DMS79 treated with DMSO at 0.1 percent for 48 hours (cell line): ENCODE data around the gene VPS9D1.

Experiments
- DNase-seq: peaks from one replicate; lab custom pipeline; 2025; lab: John Stamatoyannopoulos, UW

Gene VPS9D1

DNA sequence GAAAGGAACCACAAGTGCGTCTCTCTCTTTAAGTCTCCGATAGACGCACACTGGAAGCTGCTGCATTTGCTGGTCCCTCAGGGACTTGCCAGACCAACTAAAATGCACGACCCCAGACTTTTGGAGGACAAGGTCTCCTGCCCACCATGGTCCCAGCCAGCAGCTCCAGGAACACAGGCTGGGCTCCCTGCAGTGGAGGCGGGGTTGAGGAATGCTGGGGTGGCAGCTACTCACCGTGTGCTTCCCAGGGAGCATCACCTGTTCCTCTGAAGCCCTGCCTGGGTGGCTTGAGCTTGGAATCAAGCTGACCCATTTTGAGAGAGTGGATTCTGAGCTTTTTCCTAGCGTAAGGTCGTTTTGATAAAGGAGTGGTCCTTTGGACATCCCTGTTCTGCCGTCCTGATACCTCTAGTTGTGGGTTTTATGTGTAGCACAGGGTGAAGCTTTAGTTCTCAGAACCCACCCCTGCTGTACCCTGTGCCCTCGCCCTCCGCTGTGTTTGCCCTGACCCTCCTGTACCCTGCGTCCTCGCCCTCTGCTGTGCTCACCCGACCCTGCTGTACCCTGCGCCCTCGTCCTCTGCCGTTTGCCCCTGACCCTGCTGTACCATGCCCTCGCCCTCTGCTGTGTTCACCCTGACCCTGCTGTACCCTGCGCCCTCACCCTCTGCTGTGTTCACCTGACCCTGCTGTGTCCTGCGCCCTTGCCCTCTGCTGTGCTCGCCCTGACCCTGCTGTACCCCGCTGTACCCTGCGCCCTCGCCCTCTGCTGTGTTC lies 11.6 kb upstream of the VPS9D1 start:
- DNase-seq = no peak

DNA sequence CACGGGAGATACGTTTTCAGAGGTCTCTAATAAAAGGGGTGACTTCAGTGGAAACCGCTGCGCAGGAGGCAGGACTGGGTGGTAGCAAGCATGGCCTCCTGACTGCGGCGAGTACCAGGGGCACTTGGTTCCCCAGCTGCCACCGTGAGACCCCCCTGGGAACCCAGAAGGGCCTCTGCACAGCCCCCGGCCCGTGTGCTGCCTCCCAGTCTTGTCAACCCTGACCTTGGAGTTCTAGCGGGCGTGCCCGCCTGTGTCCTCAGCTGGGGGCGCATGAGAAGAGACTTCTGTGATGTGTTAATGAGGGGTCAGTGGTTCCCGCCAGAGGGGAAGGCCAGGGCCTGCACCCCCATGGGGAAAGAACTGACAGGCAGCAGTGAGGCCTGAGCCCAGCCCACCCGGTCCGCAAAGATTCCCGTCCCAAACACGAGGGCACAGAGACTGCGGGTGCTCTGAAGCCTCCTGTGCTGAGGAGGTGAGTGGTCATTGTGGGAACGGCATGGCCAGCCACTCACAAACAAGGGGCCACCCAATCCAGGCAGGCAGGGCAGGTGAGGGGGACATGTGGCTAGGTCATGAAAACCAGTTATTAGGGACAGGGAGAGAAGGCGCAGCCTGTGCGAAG lies 10.0 kb upstream of the VPS9D1 start:
- DNase-seq = no peak

DNA sequence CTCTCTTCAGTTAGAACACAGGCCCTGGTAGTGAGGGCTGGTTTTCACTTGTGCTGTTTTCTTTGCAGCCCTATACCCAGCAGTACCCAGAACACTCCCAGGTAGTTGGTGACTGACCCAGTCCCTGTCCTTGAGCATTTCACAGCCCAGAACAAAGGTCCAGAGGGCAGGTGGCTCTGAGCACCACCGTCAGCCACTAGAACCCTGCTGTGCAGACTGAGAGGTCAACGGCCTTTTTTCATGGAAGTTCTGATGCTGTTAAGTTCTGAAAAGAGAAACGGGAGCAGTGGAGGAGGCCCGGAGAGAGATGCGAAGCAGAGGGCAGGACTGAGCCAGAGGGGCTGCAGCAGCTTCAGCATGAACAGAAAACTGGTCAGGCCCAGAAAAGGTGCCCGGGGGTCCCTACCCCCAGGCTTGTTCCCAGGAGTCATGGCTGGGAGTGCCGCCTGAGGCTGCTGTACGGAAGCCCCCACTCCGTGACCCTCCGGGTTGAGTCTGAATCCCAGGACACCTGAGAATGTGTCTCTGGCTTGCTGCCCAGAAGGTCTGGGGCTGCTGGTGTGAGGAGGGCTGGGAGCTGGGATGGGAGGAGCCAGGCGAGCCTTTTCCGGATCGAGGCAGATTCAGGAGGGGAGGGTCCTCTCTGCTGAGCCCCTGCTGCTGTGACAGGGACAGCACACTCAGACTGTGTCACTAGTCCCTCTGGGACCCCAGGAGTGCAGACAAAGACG lies 9.3 kb upstream of the VPS9D1 start:
- DNase-seq = no peak

DNA sequence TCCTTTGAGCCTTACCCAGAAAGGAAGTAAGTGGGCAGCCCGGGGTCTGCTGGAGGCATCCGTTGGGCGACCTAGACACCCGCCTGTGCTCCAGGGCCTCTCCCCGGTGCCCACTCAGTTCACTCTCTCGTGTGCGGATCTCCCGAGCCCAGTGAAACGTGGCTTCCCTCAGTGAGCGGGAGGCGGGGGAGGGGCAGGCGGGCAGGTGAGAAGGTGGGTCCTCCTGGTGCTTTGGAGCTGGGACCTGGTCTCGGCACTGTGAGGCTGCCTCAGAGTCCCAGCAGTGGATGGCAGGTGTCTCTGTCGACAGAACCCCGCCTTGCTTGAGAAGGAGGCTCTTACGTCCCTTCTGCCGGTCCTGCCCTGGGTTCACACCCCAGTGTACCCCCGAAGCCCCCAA lies 8.6 kb upstream of the VPS9D1 start:
- DNase-seq = no peak

DNA sequence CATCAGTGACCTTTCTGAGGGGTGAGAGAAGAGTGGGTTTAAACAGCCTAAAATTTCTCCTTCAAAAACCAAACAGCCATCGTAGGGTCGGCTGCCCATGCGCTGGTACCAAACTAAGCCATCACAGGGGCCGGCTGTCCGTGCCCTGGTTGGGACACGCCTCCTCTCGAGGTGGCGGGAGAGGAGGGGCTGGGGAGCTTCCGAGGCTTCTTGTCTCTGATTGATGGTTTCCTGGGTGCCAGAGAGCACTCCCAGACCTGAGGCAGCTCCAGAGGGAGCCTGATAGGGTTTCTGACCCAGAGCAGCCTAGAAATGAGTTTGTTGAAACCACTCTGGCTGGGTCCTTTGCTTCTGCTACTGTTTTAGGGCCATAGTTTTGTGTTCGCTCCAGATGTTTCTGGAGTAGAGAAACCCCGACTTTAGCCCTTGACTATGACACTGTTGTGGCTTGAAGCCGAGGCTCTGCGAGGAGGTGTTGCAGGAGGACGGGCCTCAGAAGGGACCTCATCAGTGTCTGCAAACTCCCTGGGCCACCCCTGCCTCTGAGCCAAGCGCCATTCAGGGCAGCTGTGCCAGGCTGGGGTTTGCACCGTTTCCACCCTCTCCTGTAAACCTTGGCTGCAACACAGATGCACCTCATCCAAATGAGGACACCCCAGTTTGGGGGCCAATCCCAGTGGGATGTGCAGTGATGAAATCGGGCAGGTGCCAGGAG lies 6.9 kb upstream of the VPS9D1 start:
- DNase-seq = no peak

DNA sequence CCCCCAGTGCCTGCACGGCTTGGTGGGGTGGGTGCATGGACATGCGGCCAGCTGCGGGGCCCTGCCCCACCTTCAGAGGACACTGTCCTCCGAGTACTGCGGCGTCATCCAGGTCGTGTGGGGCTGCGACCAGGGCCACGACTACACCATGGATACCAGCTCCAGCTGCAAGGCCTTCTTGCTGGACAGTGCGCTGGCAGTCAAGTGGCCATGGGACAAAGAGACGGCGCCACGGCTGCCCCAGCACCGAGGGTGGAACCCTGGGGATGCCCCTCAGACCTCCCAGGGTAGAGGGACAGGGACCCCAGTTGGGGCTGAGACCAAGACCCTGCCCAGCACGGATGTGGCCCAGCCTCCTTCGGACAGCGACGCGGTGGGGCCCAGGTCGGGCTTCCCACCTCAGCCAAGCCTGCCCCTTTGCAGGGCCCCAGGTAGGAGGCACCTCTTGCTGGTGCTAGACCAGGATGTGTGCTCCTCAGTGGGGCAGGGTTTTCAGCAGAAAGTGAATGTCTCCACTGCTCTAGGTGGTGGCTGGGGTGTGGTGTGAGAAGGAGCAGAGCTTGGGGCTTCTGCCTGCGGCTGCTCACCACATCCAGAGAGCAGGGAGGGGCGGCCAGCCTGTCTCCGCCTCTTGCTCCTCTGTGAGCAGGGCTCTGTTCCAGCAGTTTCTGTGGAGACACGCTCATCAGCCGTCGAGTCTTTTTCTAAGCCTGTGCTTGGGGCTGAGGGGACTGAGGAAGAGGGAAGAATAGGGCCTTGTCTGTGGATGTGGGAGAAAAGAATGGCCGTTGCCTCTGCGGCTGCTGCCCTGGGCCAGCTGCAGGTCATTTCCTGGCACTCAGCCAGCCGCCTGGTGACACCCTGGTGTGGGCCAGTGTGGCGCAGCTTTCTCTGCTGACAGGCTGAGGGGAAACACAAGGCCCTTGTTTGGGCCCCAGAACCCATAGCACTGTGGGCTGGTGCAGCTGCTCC lies 2.9 kb upstream of the VPS9D1 start:
- no peak for DNase-seq

DNA sequence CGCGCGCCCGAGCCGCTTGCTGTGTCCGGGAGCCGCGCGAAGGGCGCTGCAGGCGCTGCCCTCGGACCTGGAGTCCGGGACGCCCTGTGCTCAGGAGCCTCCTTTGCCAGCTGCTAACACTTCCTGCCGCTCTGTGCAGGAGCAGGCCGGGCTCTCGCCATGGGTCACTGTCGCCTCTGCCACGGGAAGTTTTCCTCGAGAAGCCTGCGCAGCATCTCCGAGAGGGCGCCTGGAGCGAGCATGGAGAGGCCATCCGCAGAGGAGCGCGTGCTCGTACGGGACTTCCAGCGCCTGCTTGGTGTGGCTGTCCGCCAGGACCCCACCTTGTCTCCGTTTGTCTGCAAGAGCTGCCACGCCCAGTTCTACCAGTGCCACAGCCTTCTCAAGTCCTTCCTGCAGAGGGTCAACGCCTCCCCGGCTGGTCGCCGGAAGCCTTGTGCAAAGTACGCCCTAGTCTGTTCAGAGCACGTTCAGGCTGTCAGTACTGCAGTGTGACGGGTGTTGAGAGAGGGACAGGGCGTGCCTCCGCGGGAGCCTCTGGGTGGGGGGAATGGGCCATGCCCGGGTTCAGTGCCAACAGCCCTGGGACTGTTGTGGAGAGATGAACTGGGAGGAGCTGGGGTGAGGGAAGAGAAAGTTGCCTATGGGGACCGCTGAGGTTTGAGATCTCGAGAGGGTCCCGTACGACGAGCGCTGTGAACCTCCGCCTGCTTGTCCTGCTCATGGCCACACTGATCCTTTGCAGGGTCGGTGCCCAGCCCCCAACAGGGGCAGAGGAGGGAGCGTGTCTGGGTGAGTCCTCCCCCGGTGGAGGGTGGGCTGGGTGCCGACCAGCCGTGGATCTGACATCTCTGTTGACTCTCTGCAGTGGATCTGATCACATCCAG lies 1.9 kb upstream of the VPS9D1 start:
- DNase-seq = peak; percentile 5

DNA sequence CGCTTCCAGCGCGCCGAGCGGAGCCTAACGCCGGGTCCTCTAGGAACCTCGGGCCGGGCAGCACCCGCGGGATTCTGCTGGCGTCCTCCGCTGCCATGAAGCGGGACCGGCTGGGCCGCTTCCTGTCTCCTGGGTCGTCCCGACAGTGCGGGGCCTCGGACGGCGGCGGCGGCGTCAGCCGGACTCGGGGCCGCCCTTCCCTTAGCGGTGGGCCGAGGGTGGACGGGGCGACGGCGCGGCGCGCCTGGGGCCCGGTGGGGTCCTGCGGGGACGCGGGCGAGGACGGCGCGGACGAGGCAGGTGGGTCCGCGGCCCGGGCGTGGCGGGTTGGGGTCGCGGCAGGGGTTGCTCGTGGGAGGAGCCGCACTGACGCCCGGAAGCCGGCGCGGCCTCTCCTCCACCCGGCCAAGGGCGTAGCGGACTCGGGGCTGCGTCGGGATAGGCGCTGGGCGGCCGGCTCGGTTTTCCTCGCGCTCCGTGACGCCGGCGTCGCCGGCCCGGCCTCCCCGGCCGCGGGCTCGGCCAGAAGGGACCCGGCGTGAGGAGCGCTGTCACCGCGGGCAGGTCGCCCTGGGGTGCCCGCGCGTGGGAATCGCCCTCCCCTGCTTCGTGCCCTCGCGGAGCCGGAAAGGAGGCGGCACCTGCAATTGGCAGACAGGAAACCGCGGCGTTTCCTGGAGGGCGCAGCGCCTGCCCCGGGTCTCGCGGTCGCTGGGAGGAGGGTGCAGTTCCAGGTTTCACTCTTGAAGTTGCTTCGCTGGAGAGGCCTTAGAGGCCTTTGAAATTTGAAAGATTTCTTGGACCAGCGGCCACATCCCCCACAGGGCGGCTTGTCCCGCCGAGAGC lies 1.1 kb upstream of the VPS9D1 start:
- DNase-seq = peak; percentile 4

DNA sequence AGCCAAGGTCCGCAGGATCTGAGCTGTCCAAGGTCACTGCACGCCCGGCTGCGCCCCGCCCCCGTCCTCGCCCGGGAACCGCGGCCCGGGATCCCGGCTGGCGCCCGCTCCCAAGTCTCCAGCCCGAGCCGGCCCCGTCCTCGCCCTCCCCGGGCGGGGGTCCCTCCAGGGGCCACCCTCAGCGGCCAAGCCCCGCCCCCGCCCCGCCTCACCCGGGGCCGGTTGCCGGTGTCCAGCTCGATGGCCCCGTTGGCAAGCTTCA lies 216 bp downstream of the VPS9D1 start:
- DNase-seq = no peak

DNA sequence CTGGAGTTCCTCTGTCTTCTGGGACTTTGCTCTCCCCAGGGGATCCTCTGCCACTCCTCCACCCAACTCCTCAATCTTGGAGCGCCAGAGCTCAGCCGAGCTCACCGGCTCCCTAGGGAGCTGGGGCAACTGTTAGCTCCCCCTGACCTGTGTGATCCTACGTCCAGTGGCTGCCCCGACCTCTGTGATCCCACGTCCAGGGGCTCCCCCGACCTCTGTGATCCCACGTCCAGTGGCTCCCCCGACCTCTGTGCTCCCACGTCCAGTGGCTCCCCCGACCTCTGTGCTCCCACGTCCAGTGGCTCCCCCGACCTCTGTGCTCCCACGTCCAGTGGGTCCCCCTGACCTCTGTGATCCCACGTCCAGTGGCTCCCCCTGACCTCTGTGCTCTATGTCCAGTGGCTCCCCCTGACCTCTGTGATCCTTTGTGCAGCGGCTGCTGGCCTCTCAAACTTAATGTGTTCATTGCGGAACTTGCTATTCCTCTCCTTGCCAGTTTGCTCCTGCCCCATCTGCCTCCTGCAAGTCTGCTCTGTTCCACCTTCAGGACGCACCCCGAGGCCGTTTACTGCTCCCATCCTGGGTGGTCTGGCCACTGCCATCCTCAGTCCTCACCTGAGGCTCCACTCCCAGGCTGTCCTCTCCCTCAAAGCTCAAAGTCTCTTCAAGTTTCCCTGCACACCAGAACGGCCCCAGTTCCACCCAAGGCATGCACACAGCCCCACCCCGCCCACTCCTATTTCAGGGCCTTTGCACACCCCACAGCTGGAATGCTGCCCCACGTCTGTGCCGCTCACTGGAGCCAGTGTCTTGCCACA lies 2.8 kb downstream of the VPS9D1 start:
- no peak for DNase-seq

DNA sequence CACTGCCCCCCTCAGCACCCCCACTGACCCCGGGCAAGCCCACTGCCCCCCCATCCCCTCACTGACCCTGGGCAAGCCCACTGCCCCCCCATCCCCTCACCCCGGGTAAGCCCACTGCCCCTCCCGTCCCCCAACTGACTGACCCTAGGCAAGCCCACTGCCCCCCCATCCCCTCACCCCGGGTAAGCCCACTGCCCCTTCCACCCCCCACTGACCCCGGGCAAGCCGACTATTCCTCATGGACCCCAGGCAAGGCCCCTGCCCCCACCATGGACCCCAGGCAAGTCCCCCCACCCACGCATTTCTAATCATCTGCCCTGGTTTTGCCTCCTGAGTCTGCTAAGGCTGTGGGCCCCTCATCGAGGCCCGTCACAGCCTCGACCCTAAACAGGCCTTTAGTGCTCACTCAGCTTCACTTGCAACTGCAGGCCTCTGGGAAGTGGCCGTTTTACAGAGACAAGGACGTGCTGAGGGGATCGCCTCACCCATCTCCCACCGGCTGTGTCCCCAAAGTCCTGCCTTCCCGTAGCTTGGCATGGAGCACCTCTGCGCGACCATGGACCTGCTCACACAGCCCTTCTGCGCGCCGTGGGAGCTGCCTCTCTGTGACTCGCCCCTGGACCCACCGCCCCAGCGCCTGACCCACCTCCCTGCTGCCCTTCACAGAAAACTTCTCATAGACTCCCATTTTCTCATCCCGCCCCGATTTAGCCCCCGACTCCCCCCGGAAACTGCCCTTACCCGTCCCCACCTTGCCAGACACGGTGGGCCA lies 3.6 kb downstream of the VPS9D1 start:
- no peak for DNase-seq

DNA sequence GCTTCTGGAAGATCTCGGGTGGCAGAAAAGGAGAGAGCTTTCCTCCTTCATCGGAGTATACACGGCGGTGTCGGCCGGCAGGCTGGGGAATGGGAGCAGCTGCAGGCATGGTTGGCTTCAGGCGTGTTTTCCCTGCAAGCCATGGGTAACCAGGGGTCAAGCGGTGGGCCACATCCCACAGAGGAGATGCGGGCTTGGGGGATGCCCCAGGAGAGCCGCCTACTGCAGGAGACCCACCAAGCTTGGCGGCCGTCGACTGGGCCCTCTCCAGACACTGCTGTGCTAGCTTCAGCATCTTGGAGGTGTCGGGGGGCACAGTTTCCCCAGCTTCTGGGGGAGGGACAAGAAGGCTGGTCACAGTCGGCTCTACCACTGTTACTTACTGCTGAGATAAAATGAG lies 4.2 kb downstream of the VPS9D1 start:
- DNase-seq = no peak

DNA sequence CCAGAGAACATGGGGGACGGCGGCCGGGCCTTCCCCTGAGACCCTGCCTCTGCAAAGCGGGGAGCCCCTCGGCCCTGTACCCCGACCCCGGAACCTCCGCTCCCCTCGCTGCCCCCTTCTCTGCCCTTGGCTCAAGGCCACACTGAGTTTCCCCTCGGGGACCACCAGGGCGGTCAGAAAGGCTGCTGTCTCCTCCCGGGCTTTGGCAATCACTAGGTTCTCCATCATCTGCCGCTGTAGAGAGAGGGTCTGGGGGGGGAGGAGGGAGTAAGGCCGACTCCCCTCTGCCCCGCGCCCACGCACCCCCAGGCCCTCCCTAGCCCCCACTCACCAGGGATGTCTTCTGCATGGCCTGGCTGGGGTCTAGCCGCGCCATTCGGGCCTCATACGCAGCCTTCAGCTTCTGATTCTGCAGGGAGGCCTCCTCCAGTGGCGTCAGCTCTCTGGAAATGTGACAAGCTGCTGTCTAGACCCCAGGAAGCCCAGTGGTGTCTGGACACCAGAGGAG lies 8.4 kb downstream of the VPS9D1 start:
- DNase-seq = no peak

DNA sequence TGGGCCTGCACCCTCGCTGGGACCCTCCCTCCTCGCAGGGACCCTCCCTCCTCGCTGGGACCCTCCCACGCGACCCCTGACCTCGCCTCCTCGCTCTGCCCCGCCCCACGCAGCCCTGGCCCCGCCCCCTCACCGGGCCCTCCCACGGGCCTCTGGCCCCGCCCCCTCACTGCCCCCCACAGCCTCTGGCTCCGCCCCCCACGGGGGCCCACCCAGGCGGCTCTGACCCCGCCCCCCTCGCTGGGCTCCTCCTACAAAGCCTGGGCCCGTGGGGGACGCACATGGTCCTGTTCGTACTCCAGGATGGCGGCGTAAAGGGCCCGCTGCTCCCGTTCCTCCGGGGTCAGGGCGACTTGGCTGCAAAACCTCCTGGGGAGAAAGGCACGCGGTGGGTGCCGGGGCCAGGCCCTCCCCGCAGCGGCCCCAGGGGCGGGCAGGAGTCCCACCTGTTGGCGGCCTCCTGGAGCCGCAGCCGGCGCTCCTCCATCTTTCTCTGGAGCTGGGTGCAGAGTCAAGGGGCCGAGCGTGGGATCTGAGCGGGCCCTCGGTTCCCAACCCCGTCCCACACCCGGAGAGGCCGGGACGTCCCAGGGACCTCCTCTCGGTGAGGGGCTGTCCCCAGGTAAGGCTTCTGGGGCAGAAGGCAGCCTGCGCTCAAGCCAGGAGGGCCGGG lies 9.0 kb downstream of the VPS9D1 start:
- DNase-seq = no peak

DNA sequence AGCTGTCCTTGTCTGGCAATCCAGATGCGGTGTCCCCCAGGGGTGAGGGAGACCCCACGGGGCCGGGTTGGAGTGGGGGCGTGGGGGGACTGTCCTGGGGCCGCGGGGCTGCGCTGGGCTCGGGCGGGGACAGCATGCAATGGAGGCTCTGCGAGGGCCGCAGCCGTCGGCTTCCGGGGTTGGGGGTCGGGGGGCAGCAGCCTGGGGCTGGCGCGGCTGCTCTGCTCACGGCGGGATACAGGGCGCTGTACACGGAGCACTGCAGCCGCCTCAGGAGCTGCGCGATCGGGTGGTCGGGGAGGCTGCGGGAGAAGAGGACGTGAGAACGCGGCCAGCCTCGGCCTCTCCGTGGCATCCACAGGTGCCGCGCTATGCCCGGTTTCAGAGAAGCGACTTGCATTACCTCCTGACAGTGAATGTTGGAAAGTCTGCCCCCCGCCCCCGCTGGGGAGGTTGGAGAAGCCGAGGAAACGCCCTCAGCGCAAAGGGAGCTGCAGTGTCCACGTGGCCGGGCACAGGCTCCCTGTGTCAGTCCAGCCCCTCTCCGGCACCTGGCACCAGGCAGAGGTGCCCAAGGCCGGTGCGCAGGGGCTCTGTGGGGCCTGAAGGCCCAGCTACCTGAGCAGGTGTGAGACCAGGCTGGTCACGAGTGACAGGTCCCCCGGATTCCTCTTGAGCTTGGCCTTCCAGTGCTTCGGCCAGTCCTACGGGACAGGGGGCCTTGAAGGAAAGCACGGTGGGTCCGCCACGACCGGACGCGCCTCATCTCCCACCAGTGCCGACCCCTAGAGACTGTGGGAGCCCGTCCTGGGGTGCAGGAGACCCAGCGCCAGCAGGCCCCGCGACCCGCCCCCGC lies 9.8 kb downstream of the VPS9D1 start:
- DNase-seq = no peak

DNA sequence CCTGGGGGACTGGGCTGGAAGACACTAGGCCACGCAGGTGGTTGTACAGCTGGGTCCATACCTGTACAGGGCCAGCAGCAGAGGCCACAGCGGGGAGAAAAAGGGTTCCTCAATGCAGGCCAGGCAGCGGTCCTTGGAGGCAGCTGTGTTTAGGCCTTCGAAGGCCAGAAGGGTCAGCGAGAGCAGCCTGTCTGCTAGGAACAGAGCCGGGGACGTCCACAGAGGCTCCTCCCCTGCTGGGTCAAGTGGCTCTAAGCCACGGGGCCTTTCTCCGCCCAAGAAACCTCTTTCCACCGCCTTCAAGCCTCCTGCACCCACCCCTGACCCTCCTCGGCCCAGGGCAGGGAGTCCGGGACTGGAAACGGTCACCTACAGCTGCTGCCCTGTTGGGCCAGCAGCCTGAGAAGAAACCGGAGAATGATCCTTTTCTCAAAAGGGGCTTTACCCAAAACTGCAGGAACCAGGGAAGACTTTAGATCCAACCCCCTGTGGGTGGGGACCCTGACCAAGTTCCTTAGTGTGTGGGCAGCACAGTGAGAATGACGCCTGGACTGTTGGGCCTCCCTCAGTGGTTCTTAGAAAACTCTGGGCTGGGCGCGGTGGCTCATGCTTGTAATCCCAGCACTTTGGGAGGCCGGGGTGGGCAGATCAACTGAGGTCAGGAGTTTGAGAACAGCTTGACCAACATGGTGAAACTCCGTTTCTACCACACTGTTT lies 10.8 kb downstream of the VPS9D1 start:
- no peak for DNase-seq
